GM12878 (cell line): ENCODE results near the gene LGI1.

Experiments
- BMI1 ChIP-seq: fragments of 450-650 bp; IDR thresholded peaks from 2 replicates; pipeline ENCODE4 v1.6.1; 2016; ENCODE audit warnings: mild to moderate bottlenecking, moderate library complexity, borderline replicate concordance
- SP1 ChIP-seq: IDR thresholded peaks from one replicate; pipeline ENCODE4 v1.6.1; 2011; ENCODE audit warnings: low read depth, low read length
- TBL1XR1 ChIP-seq: IDR thresholded peaks from 2 replicates; pipeline ENCODE4 v1.6.1; 2012; ENCODE audit warnings: low read depth, low read length, improper control_type of control experiment
- TF ChIP-seq, protein P1 (sequence below): IDR thresholded peaks from 2 replicates; pipeline ENCODE4 v1.6.1; 2011; ENCODE audit warnings: low read depth, low read length, improper control_type of control experiment, borderline replicate concordance
- TF ChIP-seq, protein P2 (sequence below), 3 experiments: IDR thresholded peaks in 2 of 3; conservative IDR thresholded peaks in 1 of 3; 2 replicates each; pipeline ENCODE4 v1.5.1; 2011; ENCODE audit warnings: low read depth in 3 of 3, low read length in 3 of 3, mild to moderate bottlenecking in 3 of 3, control low read depth in 2 of 3, moderate library complexity in 2 of 3, inconsistent platforms in 1 of 3, mixed read lengths in 1 of 3; ENCODE audit not compliant: control insufficient read depth in 2 of 3, insufficient read depth in 1 of 3; ENCODE audit errors: extremely low read depth in 1 of 3

DNA sequence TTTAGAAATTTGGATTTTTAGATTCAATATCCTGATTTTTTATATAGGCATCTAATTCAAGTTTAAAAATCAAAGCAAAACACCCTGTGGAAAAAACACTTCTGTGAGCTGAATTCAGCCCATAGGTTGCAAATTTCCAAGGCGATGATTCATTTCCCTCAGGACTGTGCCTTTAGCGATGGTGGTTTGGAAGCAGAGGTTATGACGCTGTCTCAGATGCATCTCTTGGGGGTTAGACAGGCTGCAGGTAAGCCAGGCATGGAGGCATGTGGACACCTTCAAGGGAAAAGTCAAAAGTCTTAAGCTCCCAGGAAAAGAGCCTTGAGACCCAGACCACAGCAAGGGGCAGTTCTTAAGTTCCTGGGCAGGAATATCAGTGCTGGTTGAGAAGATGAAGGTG lies 45.8 kb upstream of the LGI1 start:
- TF ChIP-seq BMI1: no peak
- TF ChIP-seq, protein P1, sequence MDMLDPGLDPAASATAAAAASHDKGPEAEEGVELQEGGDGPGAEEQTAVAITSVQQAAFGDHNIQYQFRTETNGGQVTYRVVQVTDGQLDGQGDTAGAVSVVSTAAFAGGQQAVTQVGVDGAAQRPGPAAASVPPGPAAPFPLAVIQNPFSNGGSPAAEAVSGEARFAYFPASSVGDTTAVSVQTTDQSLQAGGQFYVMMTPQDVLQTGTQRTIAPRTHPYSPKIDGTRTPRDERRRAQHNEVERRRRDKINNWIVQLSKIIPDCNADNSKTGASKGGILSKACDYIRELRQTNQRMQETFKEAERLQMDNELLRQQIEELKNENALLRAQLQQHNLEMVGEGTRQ: no peak
- TF ChIP-seq, protein P2, sequence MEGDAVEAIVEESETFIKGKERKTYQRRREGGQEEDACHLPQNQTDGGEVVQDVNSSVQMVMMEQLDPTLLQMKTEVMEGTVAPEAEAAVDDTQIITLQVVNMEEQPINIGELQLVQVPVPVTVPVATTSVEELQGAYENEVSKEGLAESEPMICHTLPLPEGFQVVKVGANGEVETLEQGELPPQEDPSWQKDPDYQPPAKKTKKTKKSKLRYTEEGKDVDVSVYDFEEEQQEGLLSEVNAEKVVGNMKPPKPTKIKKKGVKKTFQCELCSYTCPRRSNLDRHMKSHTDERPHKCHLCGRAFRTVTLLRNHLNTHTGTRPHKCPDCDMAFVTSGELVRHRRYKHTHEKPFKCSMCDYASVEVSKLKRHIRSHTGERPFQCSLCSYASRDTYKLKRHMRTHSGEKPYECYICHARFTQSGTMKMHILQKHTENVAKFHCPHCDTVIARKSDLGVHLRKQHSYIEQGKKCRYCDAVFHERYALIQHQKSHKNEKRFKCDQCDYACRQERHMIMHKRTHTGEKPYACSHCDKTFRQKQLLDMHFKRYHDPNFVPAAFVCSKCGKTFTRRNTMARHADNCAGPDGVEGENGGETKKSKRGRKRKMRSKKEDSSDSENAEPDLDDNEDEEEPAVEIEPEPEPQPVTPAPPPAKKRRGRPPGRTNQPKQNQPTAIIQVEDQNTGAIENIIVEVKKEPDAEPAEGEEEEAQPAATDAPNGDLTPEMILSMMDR (IDR thresholded peaks at IDR 0.05 in 2 of 3, conservative IDR thresholded peaks at IDR 0.05 in 1 of 3; ENCODE audit: control insufficient read depth in 2 of 3, extremely low read depth in 1 of 3, insufficient read depth in 1 of 3, low read depth in 3 of 3, low read length in 3 of 3): no peak
- TF ChIP-seq SP1: no peak
- no peak for TF ChIP-seq TBL1XR1
